GM12873 (cell line): ENCODE data around the gene CALHM2.

Source experiments
- TF ChIP-seq, protein P1 (sequence below): IDR thresholded peaks from 2 replicates; pipeline ENCODE4 v1.5.1; 2012; ENCODE audit warnings: low read depth, mild to moderate bottlenecking, moderate library complexity, low read length, control low read depth; ENCODE audit not compliant: insufficient read depth; ENCODE audit errors: missing control alignments

Gene CALHM2

DNA sequence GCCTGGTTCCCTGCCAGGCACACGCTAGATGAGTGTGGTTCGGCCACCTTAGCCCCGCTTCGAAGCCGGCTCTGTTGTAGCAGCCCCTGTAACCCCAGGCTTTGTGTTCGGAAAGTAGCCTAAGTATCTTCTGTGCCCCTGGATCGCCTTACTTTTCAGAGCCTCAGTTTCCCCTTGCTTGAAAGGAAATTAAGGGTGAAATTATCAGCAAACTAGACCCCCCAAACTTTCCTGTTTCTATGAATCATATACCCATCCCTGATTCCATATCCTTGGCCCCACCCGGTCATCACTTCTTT is 55.4 kb downstream of the CALHM2 start:
- TF ChIP-seq, protein P1, sequence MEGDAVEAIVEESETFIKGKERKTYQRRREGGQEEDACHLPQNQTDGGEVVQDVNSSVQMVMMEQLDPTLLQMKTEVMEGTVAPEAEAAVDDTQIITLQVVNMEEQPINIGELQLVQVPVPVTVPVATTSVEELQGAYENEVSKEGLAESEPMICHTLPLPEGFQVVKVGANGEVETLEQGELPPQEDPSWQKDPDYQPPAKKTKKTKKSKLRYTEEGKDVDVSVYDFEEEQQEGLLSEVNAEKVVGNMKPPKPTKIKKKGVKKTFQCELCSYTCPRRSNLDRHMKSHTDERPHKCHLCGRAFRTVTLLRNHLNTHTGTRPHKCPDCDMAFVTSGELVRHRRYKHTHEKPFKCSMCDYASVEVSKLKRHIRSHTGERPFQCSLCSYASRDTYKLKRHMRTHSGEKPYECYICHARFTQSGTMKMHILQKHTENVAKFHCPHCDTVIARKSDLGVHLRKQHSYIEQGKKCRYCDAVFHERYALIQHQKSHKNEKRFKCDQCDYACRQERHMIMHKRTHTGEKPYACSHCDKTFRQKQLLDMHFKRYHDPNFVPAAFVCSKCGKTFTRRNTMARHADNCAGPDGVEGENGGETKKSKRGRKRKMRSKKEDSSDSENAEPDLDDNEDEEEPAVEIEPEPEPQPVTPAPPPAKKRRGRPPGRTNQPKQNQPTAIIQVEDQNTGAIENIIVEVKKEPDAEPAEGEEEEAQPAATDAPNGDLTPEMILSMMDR: no peak
